HCT116 (cell line): ENCODE results near the gene BRCA2. TPM values are rescaled to one million over a fixed set of nuclear protein-coding genes. Genes with fewer than 3 reads are reported as not detected.

ENCODE experiments used
- ATAC-seq: fragments of 200-7000 bp; cut with Tn5 transposase; 2 replicates; pipeline ENCODE4 v1.9.1; 2020; ENCODE audit warnings: mild to moderate bottlenecking, moderate library complexity
- BruUV-seq: library from RNA; stranded (reverse); fragments of 400-500 nt; replicated peaks from 2 replicates; lab custom pipeline; 2021; lab: Mats Ljungman, UMichigan
- CTCF ChIA-PET: fragments of 300-600 bp; sonication (Branson Sonifier 250); formaldehyde crosslinking; loops from one replicate; lab custom pipeline; 2021; ENCODE audit warnings: antibody characterized with exemption; lab: Charles Lee
- POLR2A ChIA-PET: fragments of 300-600, 350-600 bp; sonication (Branson Sonifier 250); formaldehyde crosslinking; loops from one replicate; lab custom pipeline; 2021; ENCODE audit warnings: antibody characterized with exemption; lab: Charles Lee
- RAD21 ChIA-PET, 2 experiments: fragments of 300-600 bp; sonication (Branson Sonifier 250); formaldehyde crosslinking; loops; one replicate each; lab custom pipeline; 2023; ENCODE audit warnings: low total read pairs in 2 of 2; ENCODE audit not compliant: uncharacterized antibody in 2 of 2, unreplicated experiment in 2 of 2, low non-redundant PET in 1 of 2; lab: Charles Lee
- DNase-seq: peaks from one replicate; pipeline ENCODE4 v3.0.0-alpha.2; 2010; ENCODE audit warnings: low read depth, low spot score
- H2AFZ ChIP-seq: fragments of 200-600 bp; shearing (Covaris generic), sonication (generic); 2 replicates; pipeline ENCODE4 v1.6.1; 2017; ENCODE audit warnings: low read depth, mixed run types, mixed read lengths, antibody characterized with exemption, low read length; ENCODE audit not compliant: poor library complexity, severe bottlenecking
- H3K27ac ChIP-seq: 2 replicates; pipeline ENCODE4 v1.5.1; 2012; ENCODE audit warnings: low read depth, low read length
- H3K27me3 ChIP-seq: fragments of 200-600 bp; sonication (generic); 2 replicates; pipeline ENCODE4 v1.6.1; 2016; ENCODE audit warnings: mixed run types, low read length, mixed read lengths; ENCODE audit not compliant: insufficient read depth
- H3K36me3 ChIP-seq, 2 experiments: fragments of 200-500 bp in 1 of 2; fragments of 200-600 bp in 1 of 2; sonication (Bioruptor generic) in 1 of 2; sonication (generic) in 1 of 2; 2 replicates each; pipeline versions ENCODE4 v1.5.1 to v1.6.1; 2014 to 2016; ENCODE audit warnings: low read length in 2 of 2, inconsistent platforms in 1 of 2, mixed read lengths in 1 of 2, mixed run types in 1 of 2; ENCODE audit not compliant: insufficient read depth in 2 of 2, control insufficient read depth in 1 of 2
- H3K4me1 ChIP-seq, 2 experiments: fragments of 200-600 bp in 1 of 2; sonication (generic) in 1 of 2; 2 replicates each; pipeline versions ENCODE4 v1.5.1 to v1.6.1; 2012 to 2017; ENCODE audit warnings: low read length in 2 of 2, inconsistent platforms in 1 of 2, mild to moderate bottlenecking in 1 of 2, mixed read lengths in 1 of 2, mixed run types in 1 of 2, moderate library complexity in 1 of 2; ENCODE audit not compliant: insufficient read depth in 2 of 2, control insufficient read depth in 1 of 2
- H3K4me2 ChIP-seq: fragments of 200-600 bp; sonication (generic); 2 replicates; pipeline ENCODE4 v1.6.1; 2017; ENCODE audit warnings: mixed run types, low read length, mixed read lengths
- H3K4me3 ChIP-seq, 2 experiments: fragments of 200-600 bp in 1 of 2; sonication (generic) in 1 of 2; replicated peaks in 1 of 2; 2 replicates each; pipeline ENCODE4 v1.5.1; 2011 to 2016; ENCODE audit warnings: low read length in 2 of 2, control low read depth in 1 of 2, low read depth in 1 of 2, mild to moderate bottlenecking in 1 of 2, mixed read lengths in 1 of 2, mixed run types in 1 of 2
- H3K79me2 ChIP-seq: fragments of 200-600 bp; sonication (generic); 2 replicates; pipeline ENCODE4 v1.6.1; 2017; ENCODE audit warnings: mild to moderate bottlenecking, mixed run types, low read length, moderate library complexity, mixed read lengths; ENCODE audit not compliant: insufficient read depth
- H3K9ac ChIP-seq: fragments of 200-600 bp; sonication (generic); 2 replicates; pipeline ENCODE4 v1.6.1; 2016; ENCODE audit warnings: low read length, mixed read lengths
- H3K9me2 ChIP-seq: fragments of 200-600 bp; sonication (generic), shearing (Covaris generic); 2 replicates; pipeline ENCODE4 v1.6.1; 2017; ENCODE audit warnings: mixed run types, mild to moderate bottlenecking, moderate library complexity; ENCODE audit not compliant: insufficient read depth
- H3K9me3 ChIP-seq, 2 experiments: fragments of 200-500 bp in 1 of 2; fragments of 200-600 bp in 1 of 2; sonication (Bioruptor generic) in 1 of 2; sonication (generic) in 1 of 2; 2 replicates each; pipeline ENCODE4 v1.6.1; 2014 to 2017; ENCODE audit warnings: low read length in 2 of 2, mixed read lengths in 2 of 2, inconsistent platforms in 1 of 2, low read depth in 1 of 2, mild to moderate bottlenecking in 1 of 2, mixed run types in 1 of 2, moderate library complexity in 1 of 2; ENCODE audit not compliant: control insufficient read depth in 1 of 2, insufficient read depth in 1 of 2
- H4K20me1 ChIP-seq: fragments of 200-600 bp; sonication (generic), shearing (Covaris generic); 2 replicates; pipeline ENCODE4 v1.6.1; 2017; ENCODE audit warnings: mixed run types, mild to moderate bottlenecking, moderate library complexity; ENCODE audit not compliant: insufficient read depth
- EGR1 ChIP-seq: IDR thresholded peaks from 2 replicates; pipeline ENCODE4 v1.6.1; 2012; ENCODE audit warnings: low read depth
- EZH2phosphoT487 ChIP-seq: fragments of 200-600 bp; IDR thresholded peaks from 2 replicates; pipeline ENCODE4 v1.6.1; 2018; ENCODE audit warnings: antibody characterized with exemption, borderline replicate concordance
- MAX ChIP-seq: IDR thresholded peaks from 2 replicates; pipeline ENCODE4 v1.6.1; 2012
- POLR2A ChIP-seq: IDR thresholded peaks from 2 replicates; pipeline ENCODE4 v1.7.0; 2011; ENCODE audit warnings: borderline replicate concordance; ENCODE audit not compliant: insufficient read depth, insufficient read length; ENCODE audit errors: extremely low read depth
- SIN3A ChIP-seq: IDR thresholded peaks from 2 replicates; pipeline ENCODE4 v1.6.1; 2012; ENCODE audit warnings: low read depth
- SRF ChIP-seq: IDR thresholded peaks from 2 replicates; pipeline ENCODE4 v1.6.1; 2012; ENCODE audit warnings: low read depth
- YY1 ChIP-seq: IDR thresholded peaks from 2 replicates; pipeline ENCODE4 v1.6.1; 2011; ENCODE audit warnings: low read length, low read depth, moderate library complexity, mild to moderate bottlenecking; ENCODE audit not compliant: insufficient replicate concordance; ENCODE audit errors: extremely low read depth
- ZNF274 ChIP-seq: fragments of 200-500 bp; sonication (Bioruptor generic); IDR thresholded peaks from 2 replicates; pipeline ENCODE4 v1.6.1; 2014; ENCODE audit warnings: mild to moderate bottlenecking, low read depth, low read length, inconsistent platforms
- intact Hi-C: fragments of 100-400 bp; cut with micrococcal nuclease; formaldehyde crosslinking; loops from 2 replicates; pipeline ENCODE4 v1.10.0; 2022
- total RNA-seq: library from RNA; stranded (reverse); gene quantifications from one replicate; pipeline ENCODE4 v1.2.1, GENCODE V29; 2021; ENCODE audit not compliant: unreplicated experiment

BRCA2 gene
- total RNA-seq, 1 experiment from 2014 or later: 14.2 TPM

- POLR2A ChIA-PET: no interaction called here
- Histone ChIP-seq H3K9me2 (no peaks in the 10 kb centered on the region), H3K4me1 (no peaks in the 10 kb centered on the region), H3K9me3 (no peaks in the 10 kb centered on the region), H3K9ac (no peak overlapping the region), H2AFZ (no peak overlapping the region), H3K4me2 (no peak overlapping the region), H3K27ac (no peak overlapping the region), H3K36me3 (no peaks in the 10 kb centered on the region), H4K20me1 (no peaks in the 10 kb centered on the region), H3K27me3 (no peaks in the 10 kb centered on the region), H3K4me3 (no peak overlapping the region), H3K79me2 (no peaks in the 10 kb centered on the region)
- RAD21 ChIA-PET: no interaction called here
- BruUV-seq: no TSS peak
- CTCF ChIA-PET: no interaction called here
- intact Hi-C loops: no loop called here
- ATAC-seq (no peak), DNase-seq (no peak)
- TF ChIP-seq SRF (no peak), MAX (no peak), EZH2phosphoT487 (no peak), ZNF274 (no peak), POLR2A (no peak), EGR1 (no peak), YY1 (no peak)
Observed at GRCh38 chr13:32426191-32426989, 111.1 kb downstream of the BRCA2 start.

GRCh38 chr13:32426990-32427851 is 111.9 kb downstream of the BRCA2 start:
- CTCF ChIA-PET: no interaction called here
- POLR2A ChIA-PET: no interaction called here
- no peak for TF ChIP-seq SIN3A
- Histone ChIP-seq H4K20me1 (no peaks in the 10 kb centered on the region), H3K9me2 (no peaks in the 10 kb centered on the region), H2AFZ (no peak overlapping the region), H3K36me3 (0 out of 4 replicates have a peak, but pooled peaks cover 0 to under 1% of the 10 kb centered on the region in 2 experiments), H3K4me1 (no peaks in the 10 kb centered on the region), H3K27me3 (no peaks in the 10 kb centered on the region), H3K4me2 (no peak overlapping the region), H3K4me3 (no peak overlapping the region), H3K79me2 (no peaks in the 10 kb centered on the region), H3K9me3 (no peaks in the 10 kb centered on the region), H3K27ac (no peak overlapping the region), H3K9ac (no peak overlapping the region)
- intact Hi-C loops: no loop called here
- RAD21 ChIA-PET: no interaction called here
- DNase-seq: no peak
- no TSS peak for BruUV-seq
- ATAC-seq: no peak
